IMR-90 (cell line): ENCODE data around the gene PITPNM3. TPM values are rescaled to one million over a fixed set of nuclear protein-coding genes. Genes with fewer than 3 reads are reported as not detected.
"Not testable (repeated sequence)": the region's sequence is repeated elsewhere in the genome, so short reads cannot be mapped to it uniquely, and the experiment has no call there.

Experiments used
- ATAC-seq: fragments of 200-7000 bp; cut with Tn5 transposase; 2 replicates; pipeline ENCODE4 v1.9.1; 2020; ENCODE audit warnings: low read depth, mild to moderate bottlenecking, moderate library complexity
- BruUV-seq: library from RNA; stranded (reverse); fragments of 400-500 nt; replicated peaks from 2 replicates; lab custom pipeline; 2021; lab: Mats Ljungman, UMichigan
- CTCF ChIA-PET: fragments of 300-600 bp; formaldehyde crosslinking; extraction: SDS; loops from one replicate; lab custom pipeline; 2021; ENCODE audit warnings: antibody characterized with exemption; lab: Yijun Ruan, JAX
- POLR2A ChIA-PET: fragments of 300-600 bp; sonication (Branson Sonifier 250); formaldehyde crosslinking; loops from one replicate; lab custom pipeline; 2022; ENCODE audit warnings: antibody characterized with exemption; ENCODE audit not compliant: unreplicated experiment; lab: Charles Lee
- DNase-seq: peaks from one replicate; pipeline ENCODE4 v3.0.0; 2013
- H2AFZ ChIP-seq: replicated peaks from 2 replicates; pipeline ENCODE3; 2013; ENCODE audit warnings: low read length, mild to moderate bottlenecking; ENCODE audit not compliant: poor library complexity
- H2AK5ac ChIP-seq: 2 replicates; pipeline ENCODE4 v1.6.1; 2013; ENCODE audit warnings: low read depth, low read length, inconsistent platforms
- H2AK9ac ChIP-seq: replicated peaks from 2 replicates; pipeline ENCODE3; 2013; ENCODE audit warnings: mild to moderate bottlenecking, low read depth, low read length, moderate library complexity; ENCODE audit not compliant: poor library complexity
- H2BK120ac ChIP-seq: 2 replicates; pipeline ENCODE4 v1.6.1; 2013; ENCODE audit warnings: low read depth, low read length, inconsistent platforms
- H2BK15ac ChIP-seq: 3 replicates; pipeline ENCODE4 v1.6.1; 2013; ENCODE audit warnings: low read depth, low read length, inconsistent platforms
- H2BK20ac ChIP-seq: 2 replicates; pipeline ENCODE4 v1.6.1; 2013; ENCODE audit warnings: low read depth, mild to moderate bottlenecking, inconsistent platforms, low read length, moderate library complexity
- H2BK5ac ChIP-seq: 2 replicates; pipeline ENCODE4 v1.6.1; 2013; ENCODE audit warnings: mild to moderate bottlenecking, low read depth, low read length, inconsistent platforms; ENCODE audit not compliant: poor library complexity, severe bottlenecking
- H3K14ac ChIP-seq: replicated peaks from 2 replicates; pipeline ENCODE4 v1.6.1; 2013; ENCODE audit warnings: low read depth, low read length, inconsistent platforms
- H3K18ac ChIP-seq: 2 replicates; pipeline ENCODE4 v1.6.1; 2013; ENCODE audit warnings: low read depth, low read length, control low read depth
- H3K23ac ChIP-seq: 2 replicates; pipeline ENCODE4 v1.6.1; 2013; ENCODE audit warnings: low read depth, low read length, inconsistent platforms
- H3K27ac ChIP-seq: 2 replicates; pipeline ENCODE4 v1.5.1; 2013; ENCODE audit warnings: mild to moderate bottlenecking, control low read depth, low read length; ENCODE audit not compliant: insufficient read depth
- H3K27me3 ChIP-seq: 2 replicates; pipeline ENCODE4 v1.6.1; 2013; ENCODE audit warnings: low read length; ENCODE audit not compliant: control insufficient read depth, insufficient read depth
- H3K36me3 ChIP-seq: 2 replicates; pipeline ENCODE4 v1.6.1; 2013; ENCODE audit warnings: low read length, mixed read lengths; ENCODE audit not compliant: control insufficient read depth, insufficient read depth
- H3K4ac ChIP-seq: 2 replicates; pipeline ENCODE4 v1.6.1; 2013; ENCODE audit warnings: low read depth, low read length, inconsistent platforms
- H3K4me1 ChIP-seq: 2 replicates; pipeline ENCODE4 v1.6.1; 2013; ENCODE audit warnings: low read length, mixed read lengths; ENCODE audit not compliant: control insufficient read depth, insufficient read depth
- H3K4me2 ChIP-seq: 2 replicates; pipeline ENCODE4 v1.6.1; 2013; ENCODE audit warnings: low read depth, mild to moderate bottlenecking, control low read depth, low read length, moderate library complexity
- H3K4me3 ChIP-seq: 2 replicates; pipeline ENCODE4 v1.5.1; 2013; ENCODE audit warnings: low read depth, mild to moderate bottlenecking, control low read depth, low read length, moderate library complexity; ENCODE audit not compliant: insufficient read depth
- H3K56ac ChIP-seq: 2 replicates; pipeline ENCODE4 v1.6.1; 2013; ENCODE audit warnings: low read length, inconsistent platforms; ENCODE audit not compliant: insufficient read depth; ENCODE audit errors: extremely low read depth
- H3K79me1 ChIP-seq, 2 experiments: 2 replicates each; pipeline ENCODE4 v1.6.1; 2013; ENCODE audit warnings: low read length in 2 of 2, inconsistent platforms in 1 of 2, low read depth in 1 of 2
- H3K9ac ChIP-seq: 2 replicates; pipeline ENCODE4 v1.6.1; 2013; ENCODE audit warnings: low read depth, low read length, control low read depth
- H3K9me1 ChIP-seq: 2 replicates; pipeline ENCODE4 v1.6.1; 2013; ENCODE audit warnings: low read length, inconsistent platforms; ENCODE audit not compliant: insufficient read depth
- H3K9me3 ChIP-seq: 2 replicates; pipeline ENCODE4 v1.6.1; 2013; ENCODE audit warnings: low read length; ENCODE audit not compliant: control insufficient read depth, insufficient read depth
- H4K20me1 ChIP-seq: 2 replicates; pipeline ENCODE4 v1.6.1; 2013; ENCODE audit warnings: low read length, inconsistent platforms; ENCODE audit not compliant: insufficient read depth
- H4K5ac ChIP-seq: 2 replicates; pipeline ENCODE4 v1.6.1; 2013; ENCODE audit warnings: mild to moderate bottlenecking, low read depth, low read length, control low read depth
- H4K8ac ChIP-seq, 2 experiments: 2 replicates each; pipeline ENCODE4 v1.6.1; 2013; ENCODE audit warnings: low read depth in 2 of 2, low read length in 2 of 2, control low read depth in 1 of 2, inconsistent platforms in 1 of 2
- H4K91ac ChIP-seq: 2 replicates; pipeline ENCODE4 v1.6.1; 2013; ENCODE audit warnings: low read depth, low read length, inconsistent platforms; ENCODE audit not compliant: insufficient read depth
- MAFK ChIP-seq: IDR thresholded peaks from 2 replicates; pipeline ENCODE4 v1.6.1; 2012; ENCODE audit warnings: low read depth, low read length, improper control_type of control experiment
- RFX5 ChIP-seq: IDR thresholded peaks from 2 replicates; pipeline ENCODE4 v1.8.0; 2012; ENCODE audit warnings: low read depth, mild to moderate bottlenecking, low read length, moderate library complexity
- WGBS, 2 experiments: methylation state at CpG; one replicate each; pipeline versions ENCODE4 v1.1.5 to v1.1.7; 2013; ENCODE audit warnings: missing lambda C conversion rate in 2 of 2; ENCODE audit not compliant: insufficient read length in 1 of 2; ENCODE audit errors: extremely low coverage in 2 of 2; 5-methylcytosine and 5-hydroxymethylcytosine counted together
- dilution Hi-C: fragments of 300-500 bp; cut with HindIII; formaldehyde crosslinking; loops from one replicate; pipeline ENCODE4 v1.14.3; 2018; ENCODE audit warnings: low sequenced_read_pairs; ENCODE audit not compliant: unreplicated experiment
- in situ Hi-C: fragments of 300-500 bp; cut with MboI; formaldehyde crosslinking; loops from 3 replicates; pipeline ENCODE4 v1.14.3; 2019; ENCODE audit warnings: low sequenced_read_pairs, inconsistent platforms, mixed read lengths
- intact Hi-C: fragments of 100-400 bp; cut with micrococcal nuclease; formaldehyde crosslinking; loops from 2 replicates; pipeline ENCODE4 v1.10.0; 2022
- polyA plus RNA-seq, 3 experiments: library from polyadenylated mRNA; depleted of rRNA; stranded (reverse); fragments of >200 nt; gene quantifications; 2 replicates each; pipeline ENCODE4 v1.2.3, GENCODE V29; 2012; ENCODE audit warnings: low replicate concordance in 1 of 3
- total RNA-seq: library from RNA; depleted of rRNA; stranded (reverse); fragments of >200 nt; gene quantifications from 2 replicates; pipeline ENCODE4 v1.2.3, GENCODE V29; 2012

PITPNM3 gene
- total and polyA plus RNA-seq, 2 of the 4 experiments (the other 2 are of a cell fraction): 0.54 to 1.7 TPM

GRCh38 chr17:6573982-6574686, 17.8 kb upstream of the PITPNM3 start:
- peaks cover 0 to 4% of the 10 kb centered on the region in 2 experiments; a peak in 1 of 4 replicates for H3K79me1 ChIP-seq
- in situ Hi-C loops (no loop called here), intact Hi-C loops (no loop called here), dilution Hi-C loops (no loop called here)
- H2BK15ac ChIP-seq: no peak overlapping the region; the same call in 2 of the 3 replicates
- H3K9ac ChIP-seq: no peak overlapping the region
- no peak overlapping the region; a peak in 2 of 4 replicates for H4K8ac ChIP-seq
- peak overlapping the region; percentile 26 for H4K5ac ChIP-seq
- H3K9me1 ChIP-seq: peaks cover 13% of the 10 kb centered on the region; the same call in 1 of the 2 replicates
- H3K36me3 ChIP-seq: peaks cover 10% of the 10 kb centered on the region
- CTCF ChIA-PET: no interaction called here
- POLR2A ChIA-PET: no interaction called here
- H2BK20ac ChIP-seq: no peak overlapping the region; the same call in 1 of the 2 replicates
- peak overlapping the region; percentile 20 for H2BK5ac ChIP-seq
- peak overlapping the region; percentile 56; the same call in 1 of the 2 replicates for H2AK5ac ChIP-seq
- peak overlapping the region; percentile 6; the same call in 1 of the 2 replicates for H2BK120ac ChIP-seq
- H3K23ac ChIP-seq: no peak overlapping the region
- no peak overlapping the region for H3K4me2 ChIP-seq
- peak overlapping the region; percentile 67; the same call in 1 of the 2 replicates for H3K18ac ChIP-seq
- DNase-seq (no peak), ATAC-seq (no peak)
- no peak overlapping the region for H3K56ac ChIP-seq
- no peak overlapping the region for H3K27ac ChIP-seq
- no peak for TF ChIP-seq RFX5
- TF ChIP-seq MAFK: peak; percentile 52; the same call in 1 of the 2 replicates
- H4K20me1 ChIP-seq: no peaks in the 10 kb centered on the region
- H4K91ac ChIP-seq: peak overlapping the region; percentile 36; the same call in 1 of the 2 replicates
- H3K14ac ChIP-seq: no peak overlapping the region; the same call in 1 of the 2 replicates
- BruUV-seq: no TSS peak
- H2AFZ ChIP-seq: no peak overlapping the region
- H3K4ac ChIP-seq: peak overlapping the region; percentile 25; the same call in 1 of the 2 replicates
- no peak overlapping the region for H3K4me3 ChIP-seq
- H2AK9ac ChIP-seq: no peak overlapping the region
- H3K27me3 ChIP-seq: no peaks in the 10 kb centered on the region
- WGBS, 2 experiments: 93% methylated on average over 5 of the region's 13 CpGs; no CpG with 5 or more reads in 1 of the 2 experiments
- no peaks in the 10 kb centered on the region for H3K9me3 ChIP-seq
- H3K4me1 ChIP-seq: peaks cover 20% of the 10 kb centered on the region

GRCh38 chr17:6573495-6573894, 17.1 kb upstream of the PITPNM3 start:
- H3K9me3 ChIP-seq, intact Hi-C loops, H3K79me1 ChIP-seq, H4K20me1 ChIP-seq, H3K18ac ChIP-seq, H4K8ac ChIP-seq, DNase-seq, H3K9ac ChIP-seq, H2BK15ac ChIP-seq, H3K4me2 ChIP-seq, H3K4ac ChIP-seq, BruUV-seq, H3K14ac ChIP-seq, H2AFZ ChIP-seq, H3K36me3 ChIP-seq, CTCF ChIA-PET, H3K4me3 ChIP-seq, H2BK120ac ChIP-seq, dilution Hi-C loops, H3K56ac ChIP-seq, H3K23ac ChIP-seq, H2AK5ac ChIP-seq, H4K91ac ChIP-seq, H3K27me3 ChIP-seq, H2AK9ac ChIP-seq, POLR2A ChIA-PET, H4K5ac ChIP-seq, H2BK5ac ChIP-seq, in situ Hi-C loops, H2BK20ac ChIP-seq, H3K27ac ChIP-seq, ATAC-seq: not testable (repeated sequence)
- Histone ChIP-seq H3K9me1 (peaks cover 13% of the 10 kb centered on the region; the same call in 1 of the 2 replicates), H3K4me1 (peaks cover 20% of the 10 kb centered on the region)
- no CpG with 5 or more reads among the region's 6 CpGs for WGBS, 2 experiments
